Cerebellar nuclear complex (tissue), 1 donor: ENCODE data around the gene MRPS27.

Experiments
- DNase-seq, 2 experiments: peaks; one replicate each; lab custom pipeline; 2025; lab: John Stamatoyannopoulos, UW

The MRPS27 gene

GRCh38 chr5:72231991-72232703, 87.9 kb downstream of the MRPS27 start:
- DNase-seq, result no peak

GRCh38 chr5:72228960-72229359, 91.1 kb downstream of the MRPS27 start:
- DNase-seq, result no peak

- no peak for DNase-seq
These were observed 93.1 kb downstream of the MRPS27 start for GRCh38 chr5:72226950-72227349.

GRCh38 chr5:72225741-72226140, 94.3 kb downstream of the MRPS27 start:
- no peak for DNase-seq

GRCh38 chr5:72224946-72225463, 95.0 kb downstream of the MRPS27 start:
- DNase-seq, result no peak

- no peak for DNase-seq
These were observed 96.7 kb downstream of the MRPS27 start for GRCh38 chr5:72223371-72223770.

GRCh38 chr5:72222521-72222920, 97.5 kb downstream of the MRPS27 start:
- no peak for DNase-seq

- no peak for DNase-seq
These were observed 98.5 kb downstream of the MRPS27 start for GRCh38 chr5:72221541-72221940.

- no peak for DNase-seq
These were observed 98.9 kb downstream of the MRPS27 start for GRCh38 chr5:72221099-72221498.

- no peak for DNase-seq
These were observed 103.3 kb downstream of the MRPS27 start for GRCh38 chr5:72216756-72217155.

GRCh38 chr5:72214168-72214567, 105.9 kb downstream of the MRPS27 start:
- DNase-seq, result no peak

GRCh38 chr5:72213482-72213881, 106.6 kb downstream of the MRPS27 start:
- DNase-seq, result no peak

- no peak for DNase-seq
These were observed 107.9 kb downstream of the MRPS27 start for GRCh38 chr5:72212171-72212570.

GRCh38 chr5:72210888-72211678, 109.0 kb downstream of the MRPS27 start:
- DNase-seq, result no peak

GRCh38 chr5:72209147-72210115, 110.6 kb downstream of the MRPS27 start:
- DNase-seq, result no peak

GRCh38 chr5:72208324-72208926, 111.6 kb downstream of the MRPS27 start:
- no peak for DNase-seq

- DNase-seq, result no peak
These were observed 113.0 kb downstream of the MRPS27 start for GRCh38 chr5:72206994-72207393.

- DNase-seq, result no peak
These were observed 113.9 kb downstream of the MRPS27 start for GRCh38 chr5:72206160-72206559.

- no peak for DNase-seq
These were observed 114.5 kb downstream of the MRPS27 start for GRCh38 chr5:72205431-72206009.

GRCh38 chr5:72204946-72205345, 115.1 kb downstream of the MRPS27 start:
- DNase-seq, result no peak

- DNase-seq, result no peak
These were observed 116.7 kb downstream of the MRPS27 start for GRCh38 chr5:72203251-72203845.
